SK-N-SH treated with all-trans-retinoic acid at 6 μM for 48 hours (cell line): ENCODE results near the gene PPP1R14D.

ENCODE experiments used
- ESRRG ChIP-seq: fragments of 250-450 bp; sonication (Bioruptor Pico); IDR thresholded peaks from 2 replicates; pipeline ENCODE4 v1.6.1; 2021; ENCODE audit warnings: mild to moderate bottlenecking
- GLIS3 ChIP-seq: fragments of 250-450 bp; sonication (Bioruptor Pico); IDR thresholded peaks from 2 replicates; pipeline ENCODE4 v1.5.0; 2020; ENCODE audit warnings: mild to moderate bottlenecking, moderate library complexity
- SNAI2 ChIP-seq: fragments of 250-450 bp; sonication (Bioruptor Pico); IDR thresholded peaks from 2 replicates; pipeline ENCODE4 v1.5.0; 2020; ENCODE audit warnings: mild to moderate bottlenecking, moderate library complexity
- ZNF8 ChIP-seq: fragments of 450-650 bp; formaldehyde crosslinking; IDR thresholded peaks from 2 replicates; pipeline ENCODE4 v1.5.0; 2020; ENCODE audit warnings: mild to moderate bottlenecking, moderate library complexity
- TF ChIP-seq, protein P1 (sequence below): fragments of 250-450 bp; sonication (Bioruptor Pico); IDR thresholded peaks from 2 replicates; pipeline ENCODE4 v1.8.0; 2020; ENCODE audit warnings: mild to moderate bottlenecking, moderate library complexity, borderline replicate concordance

DNA sequence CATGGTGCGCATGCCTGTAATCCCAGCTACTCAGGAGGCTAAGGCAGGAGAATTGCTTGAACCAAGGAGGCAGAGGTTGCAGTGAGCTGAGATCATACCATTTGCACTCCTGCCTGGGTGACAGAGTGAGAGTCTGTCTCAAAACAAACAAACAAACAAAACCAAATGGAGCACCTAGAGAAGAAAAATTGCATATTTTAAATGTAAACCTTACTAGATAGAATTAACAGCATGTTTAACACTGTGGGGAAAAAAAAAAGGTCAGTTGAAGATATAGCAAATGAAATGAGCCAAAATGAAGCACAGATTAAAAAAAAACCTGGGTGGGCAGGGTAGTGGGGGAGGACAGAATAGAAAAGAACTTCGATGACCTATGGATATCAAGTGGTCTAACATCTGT is 7.3 kb downstream of the PPP1R14D start:
- TF ChIP-seq GLIS3 (no peak), ZNF8 (CRISPR knock-in tag) (no peak), ESRRG (CRISPR knock-in tag) (no peak), SNAI2 (CRISPR knock-in tag) (no peak)
- TF ChIP-seq, protein P1, sequence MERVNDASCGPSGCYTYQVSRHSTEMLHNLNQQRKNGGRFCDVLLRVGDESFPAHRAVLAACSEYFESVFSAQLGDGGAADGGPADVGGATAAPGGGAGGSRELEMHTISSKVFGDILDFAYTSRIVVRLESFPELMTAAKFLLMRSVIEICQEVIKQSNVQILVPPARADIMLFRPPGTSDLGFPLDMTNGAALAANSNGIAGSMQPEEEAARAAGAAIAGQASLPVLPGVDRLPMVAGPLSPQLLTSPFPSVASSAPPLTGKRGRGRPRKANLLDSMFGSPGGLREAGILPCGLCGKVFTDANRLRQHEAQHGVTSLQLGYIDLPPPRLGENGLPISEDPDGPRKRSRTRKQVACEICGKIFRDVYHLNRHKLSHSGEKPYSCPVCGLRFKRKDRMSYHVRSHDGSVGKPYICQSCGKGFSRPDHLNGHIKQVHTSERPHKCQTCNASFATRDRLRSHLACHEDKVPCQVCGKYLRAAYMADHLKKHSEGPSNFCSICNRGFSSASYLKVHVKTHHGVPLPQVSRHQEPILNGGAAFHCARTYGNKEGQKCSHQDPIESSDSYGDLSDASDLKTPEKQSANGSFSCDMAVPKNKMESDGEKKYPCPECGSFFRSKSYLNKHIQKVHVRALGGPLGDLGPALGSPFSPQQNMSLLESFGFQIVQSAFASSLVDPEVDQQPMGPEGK: no peak
